Activated CD8-positive, alpha-beta T cell treated with anti-CD3 and anti-CD28 coated beads for 36 hours (primary cell): ENCODE results near the gene DGKD. TPM values are rescaled to one million over a fixed set of nuclear protein-coding genes. Genes with fewer than 3 reads are reported as not detected.

Source experiments
- ATAC-seq: fragments of 200-7000 bp; cut with Tn5 transposase; one replicate; pipeline ENCODE4 v1.10.0; 2021; ENCODE audit warnings: mild to moderate bottlenecking, moderate library complexity
- CTCF ChIA-PET: fragments of 350-600 bp; sonication (Branson Sonifier 250); formaldehyde crosslinking; loops from one replicate; lab custom pipeline; 2021; ENCODE audit warnings: antibody characterized with exemption; lab: Charles Lee
- POLR2A ChIA-PET: fragments of 350-600 bp; sonication (Branson Sonifier 250); formaldehyde crosslinking; loops from one replicate; lab custom pipeline; 2021; ENCODE audit warnings: antibody characterized with exemption; lab: Charles Lee
- DNase-seq: peaks from one replicate; pipeline ENCODE4 v3.0.0-alpha.2; 2020
- H3K27ac Mint-ChIP-seq: one replicate; pipeline ENCODE4 v1.8.0; 2021; ENCODE audit warnings: mild to moderate bottlenecking, mixed read lengths
- H3K27me3 Mint-ChIP-seq: one replicate; pipeline ENCODE4 v1.8.0; 2021; ENCODE audit warnings: mixed read lengths
- H3K36me3 Mint-ChIP-seq: one replicate; pipeline ENCODE4 v1.8.0; 2021; ENCODE audit warnings: low read depth, mixed read lengths
- H3K4me1 Mint-ChIP-seq: one replicate; pipeline ENCODE4 v1.8.0; 2021; ENCODE audit warnings: low read depth, mixed read lengths
- H3K4me3 Mint-ChIP-seq: one replicate; pipeline ENCODE4 v1.8.0; 2021; ENCODE audit warnings: mild to moderate bottlenecking, moderate library complexity, mixed read lengths
- H3K9me3 Mint-ChIP-seq: one replicate; pipeline ENCODE4 v1.8.0; 2021; ENCODE audit warnings: mixed read lengths
- intact Hi-C: fragments of 100-400 bp; cut with micrococcal nuclease; formaldehyde crosslinking; loops from one replicate; pipeline ENCODE4 v1.10.0; 2022
- total RNA-seq, 2 experiments: library from RNA; stranded (reverse); gene quantifications; one replicate each; pipeline ENCODE4 v1.2.3, GENCODE V29; 2021
- TF ChIP-seq, protein P1 (sequence below): fragments of 200-600 bp; IDR thresholded peaks from one replicate; pipeline ENCODE4 v1.8.0; 2022; ENCODE audit warnings: antibody characterized with exemption, mild to moderate bottlenecking

The DGKD gene
- total RNA-seq, 2 experiments from 2014 or later, result 89.6 to 99.5 TPM

- peaks cover 3% of the 10 kb centered on the region for H3K36me3 Mint-ChIP-seq
- ChIA-PET POLR2A (no interaction called here), CTCF (interaction anchor here (1.2 kb wide), 1 partner anchor 48 kb away, joined by 3 read pairs; no protein-coding TSS in a partner anchor)
- H3K4me1 Mint-ChIP-seq, result peaks cover 32% of the 10 kb centered on the region
- DNase-seq (no peak), ATAC-seq (no peak)
- TF ChIP-seq, protein P1, sequence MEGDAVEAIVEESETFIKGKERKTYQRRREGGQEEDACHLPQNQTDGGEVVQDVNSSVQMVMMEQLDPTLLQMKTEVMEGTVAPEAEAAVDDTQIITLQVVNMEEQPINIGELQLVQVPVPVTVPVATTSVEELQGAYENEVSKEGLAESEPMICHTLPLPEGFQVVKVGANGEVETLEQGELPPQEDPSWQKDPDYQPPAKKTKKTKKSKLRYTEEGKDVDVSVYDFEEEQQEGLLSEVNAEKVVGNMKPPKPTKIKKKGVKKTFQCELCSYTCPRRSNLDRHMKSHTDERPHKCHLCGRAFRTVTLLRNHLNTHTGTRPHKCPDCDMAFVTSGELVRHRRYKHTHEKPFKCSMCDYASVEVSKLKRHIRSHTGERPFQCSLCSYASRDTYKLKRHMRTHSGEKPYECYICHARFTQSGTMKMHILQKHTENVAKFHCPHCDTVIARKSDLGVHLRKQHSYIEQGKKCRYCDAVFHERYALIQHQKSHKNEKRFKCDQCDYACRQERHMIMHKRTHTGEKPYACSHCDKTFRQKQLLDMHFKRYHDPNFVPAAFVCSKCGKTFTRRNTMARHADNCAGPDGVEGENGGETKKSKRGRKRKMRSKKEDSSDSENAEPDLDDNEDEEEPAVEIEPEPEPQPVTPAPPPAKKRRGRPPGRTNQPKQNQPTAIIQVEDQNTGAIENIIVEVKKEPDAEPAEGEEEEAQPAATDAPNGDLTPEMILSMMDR, result no peak
- H3K27me3 Mint-ChIP-seq, result no peaks in the 10 kb centered on the region
- H3K9me3 Mint-ChIP-seq, result peaks cover 3% of the 10 kb centered on the region
- no peak overlapping the region for H3K27ac Mint-ChIP-seq
- intact Hi-C loops, result no loop called here
- no peak overlapping the region for H3K4me3 Mint-ChIP-seq
Measured at GRCh38 chr2:233336541-233336940, 17.8 kb upstream of the DGKD start.

GRCh38 chr2:233338046-233338445 is 16.2 kb upstream of the DGKD start:
- Mint-ChIP-seq H3K36me3 (no peaks in the 10 kb centered on the region), H3K27ac (no peak overlapping the region), H3K4me3 (no peak overlapping the region), H3K9me3 (no peaks in the 10 kb centered on the region), H3K27me3 (no peaks in the 10 kb centered on the region), H3K4me1 (peaks cover 23% of the 10 kb centered on the region)
- intact Hi-C loops, result no loop called here
- ATAC-seq (no peak), DNase-seq (no peak)
- ChIA-PET POLR2A (no interaction called here), CTCF (interaction anchor here (1.2 kb wide), 1 partner anchor 49 kb away, joined by 3 read pairs; no protein-coding TSS in a partner anchor)
- TF ChIP-seq, protein P1, result no peak

GRCh38 chr2:233338812-233339368 is 15.4 kb upstream of the DGKD start:
- TF ChIP-seq, protein P1, result no peak
- Mint-ChIP-seq H3K9me3 (no peaks in the 10 kb centered on the region), H3K27ac (no peak overlapping the region), H3K27me3 (no peaks in the 10 kb centered on the region), H3K4me3 (no peak overlapping the region), H3K36me3 (no peaks in the 10 kb centered on the region), H3K4me1 (peaks cover 16% of the 10 kb centered on the region)
- CTCF ChIA-PET, result interaction anchor here (0.9 kb wide), 1 partner anchor 11 kb away, joined by 3 read pairs; no protein-coding TSS in a partner anchor
- no peak for ATAC-seq
- POLR2A ChIA-PET, result no interaction called here
- intact Hi-C loops, result no loop called here
- no peak for DNase-seq

- no peaks in the 10 kb centered on the region for H3K36me3 Mint-ChIP-seq
- TF ChIP-seq, protein P1, result no peak
Measured at GRCh38 chr2:233339427-233339826, 14.9 kb upstream of the DGKD start.

GRCh38 chr2:233341296-233341695 is 13.0 kb upstream of the DGKD start:
- intact Hi-C loops, result no loop called here
- ChIA-PET CTCF (interaction anchor here (1.4 kb wide), 1 partner anchor 9 kb away, joined by 4 read pairs; no protein-coding TSS in a partner anchor), POLR2A (no interaction called here)
- Mint-ChIP-seq H3K27me3 (no peaks in the 10 kb centered on the region), H3K9me3 (no peaks in the 10 kb centered on the region), H3K4me3 (no peak overlapping the region), H3K36me3 (no peaks in the 10 kb centered on the region), H3K27ac (no peak overlapping the region), H3K4me1 (peaks cover 7% of the 10 kb centered on the region)
- TF ChIP-seq, protein P1, result no peak
- ATAC-seq, result no peak
- no peak for DNase-seq

More at GRCh38 chr2:233339427-233339826, 14.9 kb upstream of the DGKD start:
- peaks cover 14% of the 10 kb centered on the region for H3K4me1 Mint-ChIP-seq
- H3K27me3 Mint-ChIP-seq, result no peaks in the 10 kb centered on the region
- H3K27ac Mint-ChIP-seq, result no peak overlapping the region
- no peak for DNase-seq
- no peak overlapping the region for H3K4me3 Mint-ChIP-seq
- ChIA-PET POLR2A (no interaction called here), CTCF (no interaction called here)
- no peaks in the 10 kb centered on the region for H3K9me3 Mint-ChIP-seq
- no peak for ATAC-seq
- intact Hi-C loops, result no loop called here
